ENCODE measurements around the gene TRA2B.

GRCh38 chr3:185920184-185920583 lies 17.6 kb downstream of the TRA2B start:
- TF ChIP-seq CTCF (IDR thresholded peaks at IDR 0.05; ENCODE audit: extremely low read depth in 1 of 2, insufficient read depth in 1 of 2, low read depth in 1 of 2, low read length in 2 of 2): no peak
- no peak for TF ChIP-seq POLR2AphosphoS5 (IDR thresholded peaks at IDR 0.05; ENCODE audit: insufficient read depth, low read depth, low read length)
- no peak for TF ChIP-seq MAX (IDR thresholded peaks at IDR 0.05; ENCODE audit: insufficient read depth, insufficient read length)

Data from endothelial cell of umbilical vein (primary cell).